GM20000 (cell line): Measurements from ENCODE around the gene DECR2.

Experiments used
- DNase-seq: peaks from one replicate; pipeline ENCODE4 v3.0.0; 2012; ENCODE audit warnings: low spot score
- CTCF ChIP-seq: IDR thresholded peaks from 2 replicates; pipeline ENCODE4 v1.5.1; 2012; ENCODE audit warnings: mild to moderate bottlenecking, control low read depth; ENCODE audit errors: extremely low read depth, missing control alignments

Gene DECR2

GRCh38 chr16:424033-424622 is 22.4 kb downstream of the DECR2 start:
- DNase-seq, result no peak
- TF ChIP-seq CTCF, result no peak

GRCh38 chr16:424623-425081 is 23.0 kb downstream of the DECR2 start:
- no peak for DNase-seq
- TF ChIP-seq CTCF, result no peak

DNA sequence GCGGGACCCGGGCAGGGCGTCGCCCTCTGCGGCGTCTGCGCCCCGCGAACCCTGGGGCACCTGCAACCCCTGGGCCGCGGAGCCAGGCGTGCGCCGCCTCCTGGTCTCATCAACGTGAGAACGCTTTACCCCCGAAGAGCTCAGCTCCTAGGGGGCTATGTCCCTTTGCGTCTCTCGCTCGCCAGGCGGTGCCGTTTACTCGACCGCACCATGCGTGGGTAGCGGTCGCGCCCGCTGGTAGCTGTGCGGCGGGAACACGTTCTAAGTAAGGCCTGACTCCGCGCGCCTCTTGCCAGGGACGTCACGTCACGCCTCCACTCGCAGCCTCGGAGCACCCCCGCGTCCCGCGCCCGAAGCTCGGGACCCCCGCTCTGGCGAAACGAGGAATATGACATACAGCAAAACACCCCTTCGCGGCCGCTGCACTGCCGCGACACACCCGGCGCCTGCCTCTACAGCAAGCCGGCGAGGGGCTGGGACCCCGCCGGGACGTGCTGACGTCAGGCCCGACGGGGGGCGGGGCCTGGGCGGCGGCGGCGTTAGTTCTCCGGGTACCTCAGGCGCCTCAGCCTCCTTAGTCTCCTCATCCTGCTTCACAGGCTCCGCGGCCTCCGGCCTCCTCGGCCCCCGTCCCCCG is 23.5 kb downstream of the DECR2 start, which contains the start of gene RAB11FIP3:
Gene RAB11FIP3 (plus strand): TSS at position 568 of the 637 bp plus-strand sequence. CDS start 358 bp downstream, outside the sequence.
- peak; percentile 99 for DNase-seq

DNA sequence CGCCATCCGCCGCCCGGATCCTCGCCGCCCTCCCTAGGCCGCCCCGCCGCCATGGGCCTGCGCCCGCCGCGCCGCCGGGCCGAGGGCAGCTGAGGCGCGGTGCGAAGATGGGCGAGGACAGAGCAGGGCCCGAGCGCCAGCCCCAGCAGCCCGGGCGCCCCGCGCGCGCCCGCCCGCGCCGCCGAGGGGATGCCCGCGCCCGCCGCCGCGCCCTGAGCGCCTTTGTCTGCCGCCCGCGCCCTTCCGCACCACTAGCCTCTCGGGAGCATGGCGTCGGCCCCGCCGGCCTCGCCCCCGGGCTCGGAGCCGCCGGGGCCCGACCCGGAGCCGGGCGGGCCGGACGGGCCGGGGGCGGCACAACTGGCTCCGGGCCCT is 24.0 kb downstream of the DECR2 start:
- no peak for TF ChIP-seq CTCF
- DNase-seq, result no peak

More for the DNA sequence above, 23.5 kb downstream of the DECR2 start, which contains the start of gene RAB11FIP3:
- peak; percentile 1 for TF ChIP-seq CTCF

DNA sequence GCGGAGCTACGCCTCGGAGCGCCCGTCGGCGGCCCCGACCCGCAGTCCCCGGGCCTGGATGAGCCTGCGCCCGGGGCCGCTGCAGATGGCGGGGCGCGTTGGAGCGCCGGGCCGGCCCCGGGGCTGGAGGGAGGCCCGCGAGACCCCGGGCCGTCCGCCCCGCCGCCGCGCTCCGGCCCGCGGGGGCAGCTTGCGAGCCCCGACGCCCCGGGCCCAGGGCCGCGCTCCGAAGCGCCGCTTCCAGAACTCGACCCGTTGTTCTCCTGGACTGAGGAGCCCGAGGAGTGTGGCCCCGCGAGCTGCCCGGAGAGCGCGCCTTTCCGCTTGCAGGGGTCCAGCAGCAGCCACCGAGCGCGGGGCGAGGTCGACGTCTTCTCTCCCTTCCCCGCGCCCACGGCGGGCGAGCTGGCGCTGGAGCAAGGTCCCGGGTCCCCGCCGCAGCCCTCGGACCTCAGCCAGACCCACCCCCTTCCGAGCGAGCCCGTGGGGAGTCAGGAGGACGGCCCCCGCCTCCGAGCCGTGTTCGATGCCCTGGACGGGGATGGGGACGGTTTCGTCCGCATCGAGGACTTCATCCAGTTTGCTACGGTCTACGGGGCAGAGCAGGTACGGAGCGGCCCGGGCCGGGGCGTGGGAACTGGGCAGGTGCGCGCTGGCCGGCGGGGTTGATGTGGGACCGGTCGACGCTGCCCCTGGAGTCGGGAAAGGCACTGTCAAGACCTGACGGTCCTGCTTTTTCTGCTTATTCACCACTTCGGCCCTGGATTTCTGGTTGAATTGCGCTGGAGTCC is 24.6 kb downstream of the DECR2 start:
- no peak for TF ChIP-seq CTCF
- peak; percentile 54 for DNase-seq

- no peak for TF ChIP-seq CTCF
- DNase-seq, result no peak
Observed at GRCh38 chr16:426906-427249, 25.2 kb downstream of the DECR2 start.

GRCh38 chr16:427250-427649 is 25.6 kb downstream of the DECR2 start:
- TF ChIP-seq CTCF, result no peak
- no peak for DNase-seq
